ENCODE results near the gene BROX.
A peak's percentile ranks its signal among the peaks of the same experiment; 100 is the strongest.
"Not testable (repeated sequence)": the region's sequence is repeated elsewhere in the genome, so short reads cannot be mapped to it uniquely, and the experiment has no call there.

Gene BROX

DNA sequence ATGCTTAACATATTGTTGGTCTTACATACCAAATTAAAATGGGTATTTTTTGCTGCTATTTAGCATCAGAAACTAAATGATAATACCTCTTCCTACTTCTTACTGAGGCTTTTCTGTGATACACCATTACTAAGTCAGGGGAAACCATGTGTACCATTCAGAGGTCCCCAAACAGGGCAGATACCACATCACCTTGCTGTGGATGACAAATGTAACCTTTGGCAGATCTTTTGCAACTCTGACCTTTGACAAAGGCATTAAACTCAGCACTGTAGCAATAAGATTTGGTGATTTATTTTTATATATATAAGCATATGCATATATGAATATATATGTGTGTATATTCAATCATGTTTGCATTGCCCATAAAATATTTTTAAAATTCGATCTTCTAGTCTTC is 27.6 kb downstream of the BROX start:
- TF ChIP-seq, protein P1, sequence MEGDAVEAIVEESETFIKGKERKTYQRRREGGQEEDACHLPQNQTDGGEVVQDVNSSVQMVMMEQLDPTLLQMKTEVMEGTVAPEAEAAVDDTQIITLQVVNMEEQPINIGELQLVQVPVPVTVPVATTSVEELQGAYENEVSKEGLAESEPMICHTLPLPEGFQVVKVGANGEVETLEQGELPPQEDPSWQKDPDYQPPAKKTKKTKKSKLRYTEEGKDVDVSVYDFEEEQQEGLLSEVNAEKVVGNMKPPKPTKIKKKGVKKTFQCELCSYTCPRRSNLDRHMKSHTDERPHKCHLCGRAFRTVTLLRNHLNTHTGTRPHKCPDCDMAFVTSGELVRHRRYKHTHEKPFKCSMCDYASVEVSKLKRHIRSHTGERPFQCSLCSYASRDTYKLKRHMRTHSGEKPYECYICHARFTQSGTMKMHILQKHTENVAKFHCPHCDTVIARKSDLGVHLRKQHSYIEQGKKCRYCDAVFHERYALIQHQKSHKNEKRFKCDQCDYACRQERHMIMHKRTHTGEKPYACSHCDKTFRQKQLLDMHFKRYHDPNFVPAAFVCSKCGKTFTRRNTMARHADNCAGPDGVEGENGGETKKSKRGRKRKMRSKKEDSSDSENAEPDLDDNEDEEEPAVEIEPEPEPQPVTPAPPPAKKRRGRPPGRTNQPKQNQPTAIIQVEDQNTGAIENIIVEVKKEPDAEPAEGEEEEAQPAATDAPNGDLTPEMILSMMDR (IDR thresholded peaks at IDR 0.05; ENCODE audit: insufficient read depth, low read depth, low read length, missing control alignments) = no peak
- DNase-seq (ENCODE audit: low read depth) = no peak
- H3K4me3 ChIP-seq (ENCODE audit: low read depth, low read length) = no peak overlapping the region

DNA sequence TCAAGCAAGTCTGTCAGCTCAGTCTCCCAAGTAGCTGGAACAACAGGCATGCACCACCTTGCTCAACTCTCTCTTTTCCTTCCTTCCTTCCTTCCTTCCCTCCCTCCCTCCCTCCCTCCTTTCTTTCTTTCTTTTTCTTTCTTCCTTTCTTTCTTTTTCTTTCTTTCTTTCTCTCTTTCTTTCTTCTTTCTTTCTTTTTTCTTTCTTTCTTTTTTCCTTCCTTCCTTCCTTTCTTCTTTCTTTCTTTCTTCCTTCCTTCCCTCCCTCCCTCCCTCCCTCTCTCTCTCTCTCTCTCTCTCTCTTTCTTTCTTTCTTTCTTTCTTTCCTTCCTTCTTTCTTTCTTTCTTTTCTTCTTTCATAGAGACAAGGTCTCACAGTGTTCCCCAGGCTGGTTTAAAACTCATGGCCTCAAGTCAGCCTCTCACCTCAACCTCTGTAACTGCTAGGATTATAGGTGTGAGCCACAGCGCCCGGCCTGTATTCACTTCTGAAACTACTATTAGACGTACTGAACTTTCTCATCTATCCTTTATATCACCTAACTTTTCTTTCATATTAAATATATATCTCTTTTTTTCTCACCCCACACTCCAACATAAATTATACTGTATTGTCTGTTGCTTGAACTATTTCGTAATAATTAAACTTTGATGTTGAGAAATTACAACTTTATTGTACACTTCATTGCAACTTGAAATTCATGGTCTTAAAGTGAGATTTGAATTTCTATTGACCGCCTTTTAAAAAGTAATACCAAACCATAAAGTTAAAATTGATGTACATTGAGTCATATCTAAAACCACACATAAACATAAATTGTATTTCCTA is 29.5 kb downstream of the BROX start:
- DNase-seq (ENCODE audit: low read depth) = not testable (repeated sequence)

DNA sequence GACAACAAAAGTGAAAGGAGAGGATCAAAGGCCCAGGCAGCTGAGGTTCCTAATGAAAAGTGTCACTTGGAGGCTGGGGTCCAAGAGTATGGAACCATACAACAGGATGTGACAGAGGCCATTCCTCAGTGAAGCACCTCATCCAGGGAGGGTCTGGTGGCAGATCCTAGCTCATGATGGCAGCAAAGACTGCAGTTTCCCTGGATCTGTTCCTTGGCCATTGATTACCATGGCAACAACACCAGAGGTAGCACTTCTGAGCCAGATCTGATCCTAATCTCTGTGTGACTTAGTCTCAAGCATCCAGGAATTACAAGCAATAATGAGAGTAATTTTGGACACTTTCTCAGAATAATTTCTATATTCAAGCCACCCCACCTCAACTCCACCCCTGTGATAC is 37.6 kb downstream of the BROX start:
- H3K4me3 ChIP-seq (ENCODE audit: low read depth, low read length) = no peak overlapping the region
- no peak for DNase-seq (ENCODE audit: low read depth)
- TF ChIP-seq, protein P1 (IDR thresholded peaks at IDR 0.05; ENCODE audit: insufficient read depth, low read depth, low read length, missing control alignments) = no peak

More for the DNA sequence above, 29.5 kb downstream of the BROX start:
- H3K4me3 ChIP-seq (ENCODE audit: low read depth, low read length) = not testable (repeated sequence)

DNA sequence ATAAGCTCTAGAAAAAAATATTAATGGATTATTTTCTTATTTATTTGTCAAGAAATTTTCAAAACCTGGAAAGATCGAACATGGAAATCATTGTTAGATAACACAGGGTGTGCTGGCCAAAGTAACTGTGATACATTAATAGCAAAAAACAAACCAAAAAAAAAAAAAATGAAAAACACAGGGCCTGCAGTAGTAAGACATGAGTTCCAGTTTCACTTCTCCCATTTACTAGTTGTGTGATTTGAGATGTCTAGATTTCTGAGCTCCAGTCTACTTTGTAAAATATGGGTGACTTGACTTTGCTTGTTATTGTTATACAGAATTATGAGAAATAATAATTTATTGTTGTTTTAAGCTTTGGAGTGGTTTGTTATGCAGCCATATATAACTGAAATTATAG is 38.3 kb downstream of the BROX start:
- TF ChIP-seq, protein P1 (IDR thresholded peaks at IDR 0.05; ENCODE audit: insufficient read depth, low read depth, low read length, missing control alignments) = no peak
- DNase-seq (ENCODE audit: low read depth) = peak; percentile 33
- H3K4me3 ChIP-seq (ENCODE audit: low read depth, low read length) = no peak overlapping the region

DNA sequence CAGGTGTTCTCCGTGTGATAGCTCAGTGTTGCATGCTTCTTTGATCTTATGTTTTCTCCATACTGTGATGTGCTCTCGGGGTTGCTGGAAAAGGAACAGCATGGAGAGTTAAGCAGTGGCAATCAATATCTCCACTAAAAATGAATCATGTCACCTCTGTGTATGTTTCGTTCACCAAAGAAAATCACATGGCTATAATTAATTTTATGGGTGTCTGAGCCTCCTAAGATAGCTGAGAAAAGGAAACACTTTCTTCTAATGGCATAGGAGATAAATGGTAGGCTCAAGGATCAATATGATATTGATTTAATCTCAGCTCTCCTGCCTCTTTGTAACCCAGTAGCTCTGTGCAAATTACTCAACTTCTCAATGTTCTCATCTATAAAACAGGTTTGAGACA is 38.9 kb downstream of the BROX start:
- TF ChIP-seq, protein P1 (IDR thresholded peaks at IDR 0.05; ENCODE audit: insufficient read depth, low read depth, low read length, missing control alignments) = no peak
- H3K4me3 ChIP-seq (ENCODE audit: low read depth, low read length) = no peak overlapping the region
- DNase-seq (ENCODE audit: low read depth) = no peak

DNA sequence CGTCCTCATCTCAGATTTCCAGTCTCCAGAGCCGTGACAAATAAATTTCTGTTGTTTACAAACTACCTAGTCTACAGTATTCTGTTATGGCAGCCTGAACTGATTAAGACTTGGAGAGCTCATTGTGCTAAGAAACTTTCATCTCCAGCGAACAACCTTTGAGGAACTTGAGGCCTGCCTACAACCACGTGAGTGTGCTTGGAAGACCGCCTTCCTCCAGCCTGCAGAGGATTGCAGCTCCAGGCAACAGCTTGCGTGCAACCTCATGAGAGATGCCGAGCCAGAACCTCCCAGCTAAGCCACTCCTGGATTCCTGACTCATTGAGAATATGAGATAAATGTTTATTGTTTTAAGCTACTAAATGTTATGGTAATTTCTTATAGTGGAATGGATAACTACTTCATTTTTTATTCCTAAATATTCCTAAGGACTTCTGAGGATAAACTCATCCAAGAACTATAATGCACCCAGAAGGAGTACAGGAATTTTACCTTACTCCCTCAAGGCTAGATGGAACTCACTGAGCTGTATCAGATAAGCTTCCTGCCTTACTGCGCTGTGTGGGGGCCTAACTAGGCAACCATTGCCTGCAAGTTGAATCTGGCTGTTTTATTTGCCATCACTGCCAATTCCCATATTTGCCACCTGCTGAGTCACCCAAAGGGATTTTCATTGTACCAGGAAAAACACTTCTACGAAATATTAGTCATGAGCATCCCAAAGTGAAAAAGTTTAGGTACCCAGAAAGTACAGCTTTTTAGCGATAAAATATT is 42.2 kb downstream of the BROX start:
- no peak for DNase-seq (ENCODE audit: low read depth)
- TF ChIP-seq, protein P1 (IDR thresholded peaks at IDR 0.05; ENCODE audit: insufficient read depth, low read depth, low read length, missing control alignments) = no peak
- H3K4me3 ChIP-seq (ENCODE audit: low read depth, low read length) = no peak overlapping the region

DNA sequence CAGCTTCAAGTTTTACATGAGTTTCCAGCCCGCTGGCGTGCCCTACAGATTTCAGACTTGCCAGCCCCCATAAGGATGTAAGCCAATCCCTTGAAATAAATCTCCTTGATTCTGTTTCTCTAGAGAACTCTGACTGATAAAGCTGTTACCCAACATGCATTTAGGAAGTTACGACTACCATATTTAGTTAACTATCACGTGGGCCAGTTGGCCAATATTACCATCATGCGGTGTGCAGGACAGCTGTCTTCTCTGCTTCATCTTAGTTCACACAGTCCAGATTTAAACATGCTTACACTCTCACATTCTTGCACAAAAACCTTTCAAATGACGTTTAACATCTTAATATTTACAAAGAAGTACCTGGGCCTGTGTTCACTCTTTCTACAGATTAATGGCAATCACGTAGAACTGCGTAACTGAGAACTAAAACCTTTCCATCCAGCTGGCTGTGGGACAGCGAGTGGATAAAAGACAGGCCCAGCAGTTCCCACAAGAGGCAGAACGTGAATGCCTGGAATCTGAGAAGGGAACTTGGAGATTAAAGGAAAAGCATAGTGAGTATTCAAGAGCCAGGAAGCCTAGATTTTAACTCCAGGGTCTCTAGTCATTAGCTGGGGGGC is 45.4 kb downstream of the BROX start:
- DNase-seq (ENCODE audit: low read depth) = no peak
- TF ChIP-seq, protein P1 (IDR thresholded peaks at IDR 0.05; ENCODE audit: insufficient read depth, low read depth, low read length, missing control alignments) = no peak
- no peak overlapping the region for H3K4me3 ChIP-seq (ENCODE audit: low read depth, low read length)

All from GM12865 (cell line).